Ovary (tissue), 9 donors: ENCODE results near the gene CEP128. TPM values are rescaled to one million over a fixed set of nuclear protein-coding genes. Genes with fewer than 3 reads are reported as not detected.

Source experiments
- DNase-seq, 5 donors: peaks; one replicate each; pipeline ENCODE4 v3.0.0-alpha.2; 2019 to 2020
- H3K27ac ChIP-seq, 2 donors: fragments of 200-600 bp; one replicate each; pipeline versions ENCODE4 v1.5.1 to v1.8.0; 2019 to 2022
- H3K27me3 ChIP-seq: fragments of 200-600 bp; one replicate; pipeline ENCODE4 v1.8.0; 2022
- H3K36me3 ChIP-seq: fragments of 200-600 bp; sonication (generic); one replicate; pipeline ENCODE4 v1.5.1; 2019
- H3K4me1 ChIP-seq: one replicate; pipeline ENCODE4 v1.8.1; 2013; ENCODE audit warnings: mild to moderate bottlenecking, moderate library complexity; ENCODE audit not compliant: insufficient read depth
- H3K4me3 ChIP-seq: fragments of 200-600 bp; sonication (generic); one replicate; pipeline ENCODE4 v1.5.1; 2017
- H3K9me3 ChIP-seq, 2 donors: fragments of 200-600 bp in 1 of 2; sonication (generic) in 1 of 2; one replicate each; pipeline versions ENCODE4 v1.5.1 to v1.8.1; 2013 to 2019; ENCODE audit warnings: mild to moderate bottlenecking in 1 of 2, moderate library complexity in 1 of 2
- CTCF ChIP-seq, 3 donors: fragments of 450-650 bp in 2 of 3; fragments of 200-600 bp in 1 of 3; IDR thresholded peaks; one replicate each; pipeline versions ENCODE4 v1.5.1 to v1.8.0; 2016 to 2022; ENCODE audit warnings: antibody characterized with exemption in 3 of 3, mild to moderate bottlenecking in 1 of 3
- EP300 ChIP-seq: sonication (generic); formaldehyde crosslinking; IDR thresholded peaks from one replicate; pipeline ENCODE4 v1.6.1; 2017; ENCODE audit warnings: antibody characterized with exemption
- POLR2A ChIP-seq: fragments of 450-650 bp; IDR thresholded peaks from one replicate; pipeline ENCODE4 v1.6.1; 2017; ENCODE audit warnings: antibody characterized with exemption, mild to moderate bottlenecking, moderate library complexity
- WGBS, 3 donors: extraction: QIAGEN DNeasy Blood & Tissue Kit in 1 of 3; methylation state at CpG; one replicate each; pipeline versions ENCODE4 v1.1.5 to v1.1.7; 2013 to 2017; 5-methylcytosine and 5-hydroxymethylcytosine counted together
- intact Hi-C, 4 donors: fragments of 100-400 bp; cut with DNase I; formaldehyde crosslinking; loops; one replicate each; pipeline versions ENCODE4 v1.11.0 to v1.15.1; 2022 to 2023
- polyA plus RNA-seq, 2 donors: library from polyadenylated mRNA; stranded (reverse); fragments of 200-250 nt in 1 of 2; fragments of 350-450 nt in 1 of 2; fragmentation: Illumina TruSeq in 1 of 2; extraction: RNeasy Lipid Tissue Mini Kit (QIAGEN cat#74804) in 1 of 2; gene quantifications; one replicate each; pipeline ENCODE4 v1.2.3, GENCODE V29; 2013 to 2014
- total RNA-seq, 7 donors: library from RNA; depleted of rRNA in 2 of 7; stranded (reverse); fragments of >200 nt in 2 of 7; fragmentation: NEBNext Ultra II Directional in 3 of 7; extraction: Animal tissue kit (Norgen Biotek cat#: 25700) in 3 of 7; gene quantifications; one replicate each; pipeline versions ENCODE4 v1.1.0 to v1.2.4, GENCODE V29; 2016 to 2023
- donor health status: DM: no; HTN: no; CAD: no; lungs with moderate emphysema.
- donor health status: DM: no; HTN: no; CAD: no.
- donor health status: Bipolar disorder and iron deficiency.
- donor health status: DM: yes; HTN: yes; CAD: no.
- donor health status: DM: no; HTN: no; CAD: no.
- donor health status: DM: yes; HTN: yes; CAD: no.

CEP128 gene
- total and polyA plus RNA-seq, 9 donors = 1.5 to 14.3 (median 6.4) TPM

GRCh38 chr14:80792771-80793170 lies 148.8 kb downstream of the CEP128 start:
- intact Hi-C loops = no loop called here
- H3K27ac ChIP-seq = no peak overlapping the region
- no peaks in the 10 kb centered on the region for H3K4me1 ChIP-seq
- H3K9me3 ChIP-seq = no peaks in the 10 kb centered on the region
- no peak for DNase-seq
- H3K27me3 ChIP-seq = no peaks in the 10 kb centered on the region
- TF ChIP-seq EP300 (no peak), POLR2A (no peak), CTCF (IDR thresholded peaks at IDR 0.05) (no peak)
- H3K4me3 ChIP-seq = no peak overlapping the region
- H3K36me3 ChIP-seq = no peaks in the 10 kb centered on the region
- WGBS, 3 donors = 87 to 90% (median 88%) methylated on average over 11 of the region's 11 CpGs

GRCh38 chr14:80787876-80788275 lies 153.7 kb downstream of the CEP128 start:
- no peaks in the 10 kb centered on the region for H3K4me1 ChIP-seq
- WGBS, 3 donors = 81 to 90% (median 88%) methylated on average over 1 of the region's 1 CpG
- intact Hi-C loops = no loop called here
- H3K9me3 ChIP-seq = no peaks in the 10 kb centered on the region
- H3K27ac ChIP-seq = no peak overlapping the region
- H3K27me3 ChIP-seq = no peaks in the 10 kb centered on the region
- no peak overlapping the region for H3K4me3 ChIP-seq
- H3K36me3 ChIP-seq = no peaks in the 10 kb centered on the region
- no peak for DNase-seq
- TF ChIP-seq POLR2A (no peak), EP300 (no peak), CTCF (IDR thresholded peaks at IDR 0.05) (no peak)

- intact Hi-C loops = no loop called here
- WGBS, 3 donors = 51 to 62% (median 53%) methylated on average over 4 of the region's 4 CpGs
- H3K4me1 ChIP-seq = no peaks in the 10 kb centered on the region
- no peak overlapping the region for H3K27ac ChIP-seq
- no peaks in the 10 kb centered on the region for H3K27me3 ChIP-seq
- no peaks in the 10 kb centered on the region for H3K9me3 ChIP-seq
- TF ChIP-seq POLR2A (no peak), EP300 (no peak)
- H3K4me3 ChIP-seq = no peak overlapping the region
- H3K36me3 ChIP-seq = no peaks in the 10 kb centered on the region
- DNase-seq = no peak
Measured at GRCh38 chr14:80784820-80785219, 156.7 kb downstream of the CEP128 start.

- DNase-seq = no peak
- H3K4me3 ChIP-seq = no peak overlapping the region
- no peaks in the 10 kb centered on the region for H3K36me3 ChIP-seq
- H3K4me1 ChIP-seq = no peaks in the 10 kb centered on the region
- 91 to 100% (median 95%) methylated on average over 1 of the region's 1 CpG for WGBS, 3 donors
- no peaks in the 10 kb centered on the region for H3K9me3 ChIP-seq
- no peaks in the 10 kb centered on the region for H3K27me3 ChIP-seq
- TF ChIP-seq POLR2A (no peak), CTCF (IDR thresholded peaks at IDR 0.05) (no peak), EP300 (no peak)
- no peak overlapping the region for H3K27ac ChIP-seq
- intact Hi-C loops = no loop called here
Measured at GRCh38 chr14:80781972-80782367, 159.6 kb downstream of the CEP128 start.

GRCh38 chr14:80780500-80780899 lies 161.0 kb downstream of the CEP128 start:
- TF ChIP-seq EP300 (no peak), CTCF (IDR thresholded peaks at IDR 0.05) (no peak), POLR2A (no peak)
- H3K27me3 ChIP-seq = no peaks in the 10 kb centered on the region
- DNase-seq = no peak
- WGBS, 3 donors = 32 to 92% (median 55%) methylated on average over 1 of the region's 1 CpG
- H3K27ac ChIP-seq = no peak overlapping the region
- no peaks in the 10 kb centered on the region for H3K9me3 ChIP-seq
- no peaks in the 10 kb centered on the region for H3K4me1 ChIP-seq
- intact Hi-C loops = no loop called here
- H3K36me3 ChIP-seq = no peaks in the 10 kb centered on the region
- no peak overlapping the region for H3K4me3 ChIP-seq
